Esophagus muscularis mucosa (tissue), 4 donors: ENCODE results near the gene PFN4. TPM values are rescaled to one million over a fixed set of nuclear protein-coding genes. Genes with fewer than 3 reads are reported as not detected.
"Not testable (repeated sequence)": the region's sequence is repeated elsewhere in the genome, so short reads cannot be mapped to it uniquely, and the experiment has no call there.

ENCODE experiments used
- DNase-seq: peaks from one replicate; pipeline ENCODE4 v3.0.0-alpha.2; 2017; ENCODE audit errors: extremely low spot score
- H3K27ac ChIP-seq, 4 donors: fragments of 200-600 bp; sonication (generic); replicated peaks in 1 of 4; 1 replicate in 3 of 4; 2 replicates in 1 of 4; pipeline ENCODE4 v1.5.1; 2016 to 2019; ENCODE audit warnings: mild to moderate bottlenecking in 1 of 4
- H3K27me3 ChIP-seq, 4 donors: fragments of 200-600 bp; sonication (generic); one replicate each; pipeline versions ENCODE4 v1.5.1 to v1.6.0; 2016 to 2019
- H3K36me3 ChIP-seq, 4 donors: fragments of 200-600 bp; sonication (generic); one replicate each; pipeline ENCODE4 v1.5.1; 2016 to 2019
- H3K4me1 ChIP-seq, 4 donors: fragments of 200-600 bp; sonication (generic); one replicate each; pipeline ENCODE4 v1.5.1; 2016 to 2019
- H3K4me3 ChIP-seq, 4 donors: fragments of 200-600 bp; sonication (generic); 1 replicate in 2 of 4; 2 replicates in 2 of 4; pipeline ENCODE4 v1.5.1; 2016 to 2019; ENCODE audit warnings: mild to moderate bottlenecking in 4 of 4, moderate library complexity in 1 of 4
- H3K9me3 ChIP-seq, 4 donors: fragments of 200-600 bp; sonication (generic); 1 replicate in 3 of 4; 2 replicates in 1 of 4; pipeline ENCODE4 v1.5.1; 2016 to 2019
- EP300 ChIP-seq: sonication (generic); formaldehyde crosslinking; IDR thresholded peaks from one replicate; pipeline ENCODE4 v1.6.1; 2017; ENCODE audit warnings: antibody characterized with exemption
- POLR2A ChIP-seq: fragments of 450-650 bp; IDR thresholded peaks from one replicate; pipeline ENCODE4 v1.6.1; 2017; ENCODE audit warnings: antibody characterized with exemption, moderate library complexity, mild to moderate bottlenecking, low read depth
- POLR2AphosphoS5 ChIP-seq, 2 donors: sonication (generic); formaldehyde crosslinking; IDR thresholded peaks; one replicate each; pipeline ENCODE4 v1.6.1; 2017; ENCODE audit warnings: antibody characterized with exemption in 2 of 2
- WGBS: methylation state at CpG from one replicate; pipeline ENCODE4 v1.1.5; 2018; 5-methylcytosine and 5-hydroxymethylcytosine counted together
- intact Hi-C: fragments of 100-400 bp; cut with DNase I; formaldehyde crosslinking; loops from one replicate; pipeline ENCODE4 v1.15.1; 2023
- total RNA-seq, 4 donors: library from RNA; depleted of rRNA; stranded (reverse); fragments of >200 nt; gene quantifications; one replicate each; pipeline versions ENCODE4 v1.1.0 to v1.2.1, GENCODE V29; 2016
- TF ChIP-seq, protein P1 (sequence below), 3 experiments: fragments of 200-600 bp in 2 of 3; fragments of 450-650 bp in 1 of 3; sonication (generic) in 2 of 3; IDR thresholded peaks; one replicate each; pipeline ENCODE4 v1.5.1; 2017 to 2019; ENCODE audit warnings: antibody characterized with exemption in 3 of 3, mild to moderate bottlenecking in 2 of 3, moderate library complexity in 1 of 3

The PFN4 gene
- total RNA-seq, 4 donors from 2014 or later, result 0.83 TPM; not detected in 3

DNA sequence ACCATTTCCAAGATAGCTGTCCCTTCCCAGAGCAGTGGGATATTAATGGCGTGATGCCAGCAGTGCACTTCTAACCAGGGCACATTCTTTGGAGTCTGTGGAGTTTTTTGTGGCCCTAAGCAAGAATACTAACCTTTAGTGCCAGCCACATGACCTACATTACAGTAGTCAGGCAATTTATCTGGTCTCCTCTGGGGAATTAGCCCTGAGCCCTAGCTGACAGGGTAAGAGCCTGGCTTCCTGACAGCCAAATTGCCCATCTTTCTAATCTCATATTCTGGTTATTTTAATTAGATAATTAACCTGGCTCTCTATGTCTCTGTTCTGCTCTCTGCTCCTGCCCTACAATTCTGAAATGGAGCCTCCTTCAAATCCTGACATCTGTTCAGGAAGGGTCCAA lies 5.2 kb downstream of the PFN4 start:
- 86% methylated on average over 1 of the region's 1 CpG for WGBS
- TF ChIP-seq, protein P1, sequence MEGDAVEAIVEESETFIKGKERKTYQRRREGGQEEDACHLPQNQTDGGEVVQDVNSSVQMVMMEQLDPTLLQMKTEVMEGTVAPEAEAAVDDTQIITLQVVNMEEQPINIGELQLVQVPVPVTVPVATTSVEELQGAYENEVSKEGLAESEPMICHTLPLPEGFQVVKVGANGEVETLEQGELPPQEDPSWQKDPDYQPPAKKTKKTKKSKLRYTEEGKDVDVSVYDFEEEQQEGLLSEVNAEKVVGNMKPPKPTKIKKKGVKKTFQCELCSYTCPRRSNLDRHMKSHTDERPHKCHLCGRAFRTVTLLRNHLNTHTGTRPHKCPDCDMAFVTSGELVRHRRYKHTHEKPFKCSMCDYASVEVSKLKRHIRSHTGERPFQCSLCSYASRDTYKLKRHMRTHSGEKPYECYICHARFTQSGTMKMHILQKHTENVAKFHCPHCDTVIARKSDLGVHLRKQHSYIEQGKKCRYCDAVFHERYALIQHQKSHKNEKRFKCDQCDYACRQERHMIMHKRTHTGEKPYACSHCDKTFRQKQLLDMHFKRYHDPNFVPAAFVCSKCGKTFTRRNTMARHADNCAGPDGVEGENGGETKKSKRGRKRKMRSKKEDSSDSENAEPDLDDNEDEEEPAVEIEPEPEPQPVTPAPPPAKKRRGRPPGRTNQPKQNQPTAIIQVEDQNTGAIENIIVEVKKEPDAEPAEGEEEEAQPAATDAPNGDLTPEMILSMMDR (IDR thresholded peaks at IDR 0.05), result no peak
- TF ChIP-seq EP300 (no peak), POLR2AphosphoS5 (IDR thresholded peaks at IDR 0.05) (no peak), POLR2A (no peak)

DNA sequence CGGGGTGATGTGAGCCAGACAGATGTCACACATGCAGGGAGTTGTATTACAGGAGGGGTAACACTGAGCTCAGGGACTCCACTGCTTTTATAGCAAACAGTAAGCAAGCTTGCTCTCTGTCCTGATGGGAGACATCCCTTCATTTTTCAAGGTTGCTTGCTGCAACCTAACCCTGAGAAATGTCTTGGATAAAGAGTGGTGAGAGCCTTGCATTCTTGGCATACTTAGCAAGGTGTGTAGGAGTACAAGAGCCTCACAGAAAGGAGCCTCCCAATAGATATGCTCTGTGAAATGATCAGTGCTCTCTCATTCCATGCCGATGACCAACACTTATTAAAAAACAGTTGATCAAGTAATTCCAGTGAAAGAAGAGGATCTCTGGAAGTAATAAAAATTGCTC lies 8.1 kb downstream of the PFN4 start:
- intact Hi-C loops, result no loop called here
- no peaks in the 10 kb centered on the region for H3K27me3 ChIP-seq
- no peaks in the 10 kb centered on the region for H3K9me3 ChIP-seq
- no peak overlapping the region for H3K27ac ChIP-seq
- WGBS, result 93% methylated on average over 1 of the region's 2 CpGs
- H3K36me3 ChIP-seq, result peaks cover 0 to 16% (median 0%) of the 10 kb centered on the region in 4 donors
- TF ChIP-seq, protein P1 (IDR thresholded peaks at IDR 0.05), result no peak
- TF ChIP-seq POLR2AphosphoS5 (IDR thresholded peaks at IDR 0.05) (no peak), POLR2A (no peak), EP300 (no peak)
- no peak overlapping the region for H3K4me3 ChIP-seq
- no peak for DNase-seq
- H3K4me1 ChIP-seq, result no peaks in the 10 kb centered on the region

More for the DNA sequence above, 5.2 kb downstream of the PFN4 start:
- no peaks in the 10 kb centered on the region for H3K9me3 ChIP-seq
- H3K27me3 ChIP-seq, result no peaks in the 10 kb centered on the region
- H3K4me3 ChIP-seq, result no peak overlapping the region
- peaks cover 0 to 16% (median 0%) of the 10 kb centered on the region in 4 donors for H3K36me3 ChIP-seq
- no peak overlapping the region for H3K27ac ChIP-seq
- no peak for DNase-seq
- peaks cover 5 to 7% (median 7%) of the 10 kb centered on the region in 4 donors for H3K4me1 ChIP-seq
- intact Hi-C loops, result no loop called here

GRCh38 chr2:24111407-24111901 lies 11.7 kb downstream of the PFN4 start:
- WGBS, result 64% methylated on average over 2 of the region's 2 CpGs
- no peaks in the 10 kb centered on the region for H3K27me3 ChIP-seq
- no peaks in the 10 kb centered on the region for H3K4me1 ChIP-seq
- TF ChIP-seq POLR2A, result no peak
- no peak for TF ChIP-seq EP300
- TF ChIP-seq POLR2AphosphoS5 (IDR thresholded peaks at IDR 0.05), result no peak
- TF ChIP-seq, protein P1 (IDR thresholded peaks at IDR 0.05), result no peak
- intact Hi-C loops, result no loop called here
- H3K9me3 ChIP-seq, result no peaks in the 10 kb centered on the region
- no peak for DNase-seq
- no peak overlapping the region for H3K4me3 ChIP-seq
- H3K27ac ChIP-seq, result no peak overlapping the region
- peaks cover 0 to 14% (median 0%) of the 10 kb centered on the region in 4 donors for H3K36me3 ChIP-seq

- Histone ChIP-seq H3K36me3 (peaks cover 0 to 14% (median 0%) of the 10 kb centered on the region in 4 donors), H3K27ac (no peak overlapping the region), H3K4me1 (no peaks in the 10 kb centered on the region), H3K27me3 (no peaks in the 10 kb centered on the region), H3K9me3 (no peaks in the 10 kb centered on the region), H3K4me3 (no peak overlapping the region)
- WGBS, result 92% methylated on average over 7 of the region's 7 CpGs
- no peak for TF ChIP-seq POLR2A
- TF ChIP-seq, protein P1 (IDR thresholded peaks at IDR 0.05), result no peak
- no peak for DNase-seq
- intact Hi-C loops, result no loop called here
These were observed 12.4 kb downstream of the PFN4 start for GRCh38 chr2:24110660-24111303.

- H3K4me1 ChIP-seq, H3K9me3 ChIP-seq, H3K4me3 ChIP-seq, H3K27me3 ChIP-seq, DNase-seq, H3K27ac ChIP-seq, intact Hi-C loops: not testable (repeated sequence)
- WGBS, result 100% methylated on average over 1 of the region's 1 CpG
- peaks cover 0 to 13% (median 3%) of the 10 kb centered on the region in 4 donors for H3K36me3 ChIP-seq
These were observed 13.7 kb downstream of the PFN4 start for GRCh38 chr2:24109431-24109830.
